Stimulated activated CD4-positive, alpha-beta T cell treated with anti-CD3 and anti-CD28 coated beads, Interleukin-4, amount 100 ng/mL, for 1 hour (primary cell): Measurements from ENCODE around the gene GPR84.

Experiments
- DNase-seq: peaks from one replicate; pipeline ENCODE4 v3.0.0-alpha.2; 2020

GPR84 gene

GRCh38 chr12:54373649-54374561 lies 9.6 kb upstream of the GPR84 start:
- DNase-seq = no peak

GRCh38 chr12:54372113-54372806 lies 8.0 kb upstream of the GPR84 start:
- no peak for DNase-seq

- DNase-seq = no peak
Observed at GRCh38 chr12:54371328-54372112, 7.2 kb upstream of the GPR84 start.

GRCh38 chr12:54370171-54370730 lies 6.0 kb upstream of the GPR84 start:
- DNase-seq = no peak

- no peak for DNase-seq
Observed at GRCh38 chr12:54369597-54370131, 5.4 kb upstream of the GPR84 start.

GRCh38 chr12:54368709-54369596 lies 4.7 kb upstream of the GPR84 start:
- peak; percentile 93 for DNase-seq

GRCh38 chr12:54368025-54368708 lies 3.9 kb upstream of the GPR84 start:
- DNase-seq = no peak

GRCh38 chr12:54363618-54364017 lies 668 bp downstream of the GPR84 start:
- DNase-seq = no peak

- DNase-seq = no peak
Observed at GRCh38 chr12:54363047-54363446, 1.2 kb downstream of the GPR84 start.

GRCh38 chr12:54360717-54361456 lies 3.4 kb downstream of the GPR84 start:
- peak; percentile 61 for DNase-seq

- no peak for DNase-seq
Observed at GRCh38 chr12:54359762-54360351, 4.4 kb downstream of the GPR84 start.

- DNase-seq = peak; percentile 84
Observed at GRCh38 chr12:54358945-54359761, 5.1 kb downstream of the GPR84 start.

GRCh38 chr12:54358191-54358944 lies 5.9 kb downstream of the GPR84 start:
- DNase-seq = peak; percentile 38

- no peak for DNase-seq
Observed at GRCh38 chr12:54357506-54358190, 6.6 kb downstream of the GPR84 start.

GRCh38 chr12:54356951-54357356 lies 7.3 kb downstream of the GPR84 start:
- DNase-seq = no peak

GRCh38 chr12:54356228-54356627 lies 8.1 kb downstream of the GPR84 start:
- DNase-seq = no peak

GRCh38 chr12:54355104-54355815 lies 9.0 kb downstream of the GPR84 start:
- no peak for DNase-seq
